Skin epidermis (tissue), 12 donors: ENCODE measurements around the gene CKB.

ENCODE experiments used
- H3K27ac ChIP-seq, 21 experiments: fragments of 200-600 bp; sonication (generic) in 11 of 21; one replicate each; pipeline ENCODE4 v1.5.0; 2020; ENCODE audit warnings: mild to moderate bottlenecking in 3 of 21, inconsistent platforms in 2 of 21, moderate library complexity in 2 of 21
- H3K4me3 ChIP-seq, 7 experiments: fragments of 200-600 bp; sonication (generic) in 2 of 7; one replicate each; pipeline ENCODE4 v1.5.0; 2020; ENCODE audit warnings: inconsistent platforms in 2 of 7, mild to moderate bottlenecking in 2 of 7, moderate library complexity in 1 of 7

Gene CKB

GRCh38 chr14:103540821-103541708 is 18.4 kb upstream of the CKB start:
- Histone ChIP-seq H3K4me3 (no peak overlapping the region), H3K27ac (peak overlapping the region in 18 of 21 experiments; percentile 5 to 83 (median 64))

GRCh38 chr14:103539056-103539825 is 16.6 kb upstream of the CKB start:
- peak overlapping the region in 3 of 21 experiments; percentile 16 to 28 (median 18) for H3K27ac ChIP-seq
- no peak overlapping the region for H3K4me3 ChIP-seq

GRCh38 chr14:103538291-103539055 is 15.8 kb upstream of the CKB start:
- no peak overlapping the region for H3K4me3 ChIP-seq

GRCh38 chr14:103537175-103537990 is 14.8 kb upstream of the CKB start:
- Histone ChIP-seq H3K4me3 (no peak overlapping the region), H3K27ac (peak overlapping the region in 5 of 21 experiments; percentile 1 to 48 (median 22))

More at GRCh38 chr14:103538291-103539055, 15.8 kb upstream of the CKB start:
- peak overlapping the region in 4 of 21 experiments; percentile 16 to 50 (median 23) for H3K27ac ChIP-seq

GRCh38 chr14:103536693-103537092 is 14.1 kb upstream of the CKB start:
- peak overlapping the region in 4 of 21 experiments; percentile 1 to 48 (median 14) for H3K27ac ChIP-seq

GRCh38 chr14:103535891-103536565 is 13.4 kb upstream of the CKB start:
- H3K27ac ChIP-seq: peak overlapping the region in 1 of 21 experiments; percentile 6
- no peak overlapping the region for H3K4me3 ChIP-seq

More at GRCh38 chr14:103536693-103537092, 14.1 kb upstream of the CKB start:
- no peak overlapping the region for H3K4me3 ChIP-seq

- Histone ChIP-seq H3K4me3 (no peak overlapping the region), H3K27ac (no peak overlapping the region)
Measured at GRCh38 chr14:103535081-103535890, 12.7 kb upstream of the CKB start.

GRCh38 chr14:103534576-103535061 is 12.0 kb upstream of the CKB start:
- Histone ChIP-seq H3K4me3 (no peak overlapping the region), H3K27ac (no peak overlapping the region)

GRCh38 chr14:103533999-103534575 is 11.5 kb upstream of the CKB start:
- no peak overlapping the region for H3K27ac ChIP-seq
- H3K4me3 ChIP-seq: no peak overlapping the region

- peak overlapping the region in 1 of 21 experiments; percentile 41 for H3K27ac ChIP-seq
- no peak overlapping the region for H3K4me3 ChIP-seq
Measured at GRCh38 chr14:103533137-103533998, 10.7 kb upstream of the CKB start.

GRCh38 chr14:103532216-103533136 is 9.8 kb upstream of the CKB start:
- H3K27ac ChIP-seq: peak overlapping the region in 1 of 21 experiments; percentile 41
- H3K4me3 ChIP-seq: no peak overlapping the region

- Histone ChIP-seq H3K4me3 (no peak overlapping the region), H3K27ac (no peak overlapping the region)
Measured at GRCh38 chr14:103531421-103532215, 9.0 kb upstream of the CKB start.

GRCh38 chr14:103530831-103531230 is 8.2 kb upstream of the CKB start:
- Histone ChIP-seq H3K4me3 (no peak overlapping the region), H3K27ac (no peak overlapping the region)

- peak overlapping the region in 1 of 7 experiments; percentile 89 for H3K4me3 ChIP-seq
Measured at GRCh38 chr14:103530390-103530789, 7.8 kb upstream of the CKB start.

More at GRCh38 chr14:103530390-103530789, 7.8 kb upstream of the CKB start:
- H3K27ac ChIP-seq: no peak overlapping the region
